Progenitor cell of endocrine pancreas (in vitro differentiated cells): ENCODE data around the gene FITM2. TPM values are rescaled to one million over a fixed set of nuclear protein-coding genes. Genes with fewer than 3 reads are reported as not detected.

Source experiments
- DNase-seq: peaks from one replicate; pipeline ENCODE4 v3.0.0; 2021; ENCODE audit warnings: low spot score; ENCODE audit not compliant: unreplicated experiment
- H3K27ac Mint-ChIP-seq: 2 replicates; pipeline ENCODE4 v1.8.0; 2021; ENCODE audit warnings: mild to moderate bottlenecking, moderate library complexity, mixed read lengths
- H3K27me3 Mint-ChIP-seq: 2 replicates; pipeline ENCODE4 v1.8.0; 2021; ENCODE audit warnings: mixed read lengths
- H3K36me3 Mint-ChIP-seq: 2 replicates; pipeline ENCODE4 v1.8.0; 2022; ENCODE audit warnings: mixed read lengths; ENCODE audit not compliant: insufficient read depth
- H3K4me1 Mint-ChIP-seq: 2 replicates; pipeline ENCODE4 v1.8.0; 2021; ENCODE audit warnings: low read depth, mixed read lengths
- H3K4me3 Mint-ChIP-seq: 2 replicates; pipeline ENCODE4 v1.8.0; 2021; ENCODE audit warnings: low read depth, mild to moderate bottlenecking, moderate library complexity, mixed read lengths
- H3K9me3 Mint-ChIP-seq: 2 replicates; pipeline ENCODE4 v1.8.0; 2021; ENCODE audit warnings: low read depth, mixed read lengths
- CTCF ChIP-seq: fragments of 200-600 bp; sonication (generic); IDR thresholded peaks from one replicate; pipeline ENCODE4 v1.5.0; 2021; ENCODE audit warnings: antibody characterized with exemption, mild to moderate bottlenecking; ENCODE audit not compliant: unreplicated experiment
- long read RNA-seq: library from polyadenylated mRNA; unstranded; transcript quantifications from one replicate; pipeline ENCODE4 v2.0.0, GENCODE V29; 2020
- total RNA-seq: library from RNA; stranded (reverse); gene quantifications from 2 replicates; pipeline ENCODE4 v1.2.1, GENCODE V29; 2021

FITM2 gene
- 4.3 and 4.4 TPM in 2 replicates for total RNA-seq
- long read RNA-seq, partial matches to known transcripts: 0 of 2 reads
- long read RNA-seq, other reads (novel, unspliced or antisense): 2 of 2 reads

- peak within 1 kb of the TSS; percentile 84 for H3K4me3 Mint-ChIP-seq
Observed at GRCh38 chr20:44310664-44311639, at the start of gene FITM2. Gene FITM2, minus strand, starts transcription at chr20:44311202. Its CDS starts 54 bp downstream, at chr20:44311148.

GRCh38 chr20:44360221-44360620 is 49.2 kb upstream of the FITM2 start:
- no peak for TF ChIP-seq CTCF
- Mint-ChIP-seq H3K4me3 (no peak overlapping the region), H3K27me3 (no peaks in the 10 kb centered on the region), H3K36me3 (peaks cover 1% of the 10 kb centered on the region), H3K9me3 (no peaks in the 10 kb centered on the region), H3K27ac (no peak overlapping the region), H3K4me1 (peaks cover 36% of the 10 kb centered on the region)
- DNase-seq: no peak

More at GRCh38 chr20:44310664-44311639, at the start of gene FITM2:
- TF ChIP-seq CTCF: peak; percentile 96
- Mint-ChIP-seq H3K36me3 (no peaks in the 10 kb centered on the region), H3K4me1 (peaks cover 8% of the 10 kb centered on the region), H3K27ac (peak within 1 kb of the TSS; percentile 92), H3K27me3 (peaks cover 3% of the 10 kb centered on the region), H3K9me3 (no peaks in the 10 kb centered on the region)
- DNase-seq: peak; percentile 98

- Mint-ChIP-seq H3K4me1 (peaks cover 47% of the 10 kb centered on the region), H3K4me3 (peak overlapping the region; percentile 14), H3K27ac (no peak overlapping the region), H3K27me3 (no peaks in the 10 kb centered on the region), H3K9me3 (no peaks in the 10 kb centered on the region), H3K36me3 (no peaks in the 10 kb centered on the region)
- TF ChIP-seq CTCF: no peak
- DNase-seq: no peak
Observed at GRCh38 chr20:44358776-44359175, 47.8 kb upstream of the FITM2 start.

- Mint-ChIP-seq H3K4me3 (peak overlapping the region; percentile 93), H3K36me3 (no peaks in the 10 kb centered on the region)
Observed at GRCh38 chr20:44357555-44358125, 46.6 kb upstream of the FITM2 start.

More at GRCh38 chr20:44357555-44358125, 46.6 kb upstream of the FITM2 start:
- TF ChIP-seq CTCF: no peak
- H3K27me3 Mint-ChIP-seq: no peaks in the 10 kb centered on the region
- H3K27ac Mint-ChIP-seq: no peak overlapping the region
- H3K4me1 Mint-ChIP-seq: peaks cover 47% of the 10 kb centered on the region
- no peaks in the 10 kb centered on the region for H3K9me3 Mint-ChIP-seq
- no peak for DNase-seq
